ENCODE measurements around the gene RAB28.

DNA sequence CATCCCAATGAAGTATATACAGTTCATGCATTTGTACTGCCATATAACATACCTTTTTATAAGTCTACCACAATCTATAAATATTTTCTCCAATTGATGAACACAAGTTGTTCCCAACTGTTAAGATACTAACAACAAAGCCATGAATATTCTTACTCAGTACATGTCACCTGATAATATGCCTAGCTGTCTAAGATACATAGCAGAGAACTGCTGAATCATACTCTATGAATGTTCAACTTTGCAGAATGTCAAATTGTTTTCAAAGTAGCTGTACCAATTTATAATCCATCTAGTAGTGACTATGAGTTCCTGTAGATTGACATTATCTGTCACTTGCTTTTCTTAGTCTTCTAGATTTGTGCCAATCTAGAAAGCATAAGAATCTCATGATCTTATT, 84.9 kb downstream of the RAB28 start:
- TF ChIP-seq EZH2phosphoT487 (IDR thresholded peaks at IDR 0.05) (no peak), EZH2 (IDR thresholded peaks at IDR 0.05) (no peak)
- TF ChIP-seq, protein P1, sequence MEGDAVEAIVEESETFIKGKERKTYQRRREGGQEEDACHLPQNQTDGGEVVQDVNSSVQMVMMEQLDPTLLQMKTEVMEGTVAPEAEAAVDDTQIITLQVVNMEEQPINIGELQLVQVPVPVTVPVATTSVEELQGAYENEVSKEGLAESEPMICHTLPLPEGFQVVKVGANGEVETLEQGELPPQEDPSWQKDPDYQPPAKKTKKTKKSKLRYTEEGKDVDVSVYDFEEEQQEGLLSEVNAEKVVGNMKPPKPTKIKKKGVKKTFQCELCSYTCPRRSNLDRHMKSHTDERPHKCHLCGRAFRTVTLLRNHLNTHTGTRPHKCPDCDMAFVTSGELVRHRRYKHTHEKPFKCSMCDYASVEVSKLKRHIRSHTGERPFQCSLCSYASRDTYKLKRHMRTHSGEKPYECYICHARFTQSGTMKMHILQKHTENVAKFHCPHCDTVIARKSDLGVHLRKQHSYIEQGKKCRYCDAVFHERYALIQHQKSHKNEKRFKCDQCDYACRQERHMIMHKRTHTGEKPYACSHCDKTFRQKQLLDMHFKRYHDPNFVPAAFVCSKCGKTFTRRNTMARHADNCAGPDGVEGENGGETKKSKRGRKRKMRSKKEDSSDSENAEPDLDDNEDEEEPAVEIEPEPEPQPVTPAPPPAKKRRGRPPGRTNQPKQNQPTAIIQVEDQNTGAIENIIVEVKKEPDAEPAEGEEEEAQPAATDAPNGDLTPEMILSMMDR (IDR thresholded peaks at IDR 0.05) = no peak
